GM12878 (cell line): ENCODE measurements around the gene MTFR1L.

Experiments used
- CTCF ChIP-seq, 3 experiments: IDR thresholded peaks in 2 of 3; conservative IDR thresholded peaks in 1 of 3; 2 replicates each; pipeline ENCODE4 v1.5.1; 2011; ENCODE audit warnings: low read depth in 3 of 3, low read length in 3 of 3, mild to moderate bottlenecking in 3 of 3, control low read depth in 2 of 3, moderate library complexity in 2 of 3, inconsistent platforms in 1 of 3, mixed read lengths in 1 of 3; ENCODE audit not compliant: control insufficient read depth in 2 of 3, insufficient read depth in 1 of 3; ENCODE audit errors: extremely low read depth in 1 of 3
- EGR1 ChIP-seq, 2 experiments: IDR thresholded peaks; 1 replicate in 1 of 2; 2 replicates in 1 of 2; pipeline ENCODE4 v1.6.1; 2011 to 2012; ENCODE audit warnings: low read depth in 2 of 2, low read length in 2 of 2, borderline replicate concordance in 1 of 2, mild to moderate bottlenecking in 1 of 2, moderate library complexity in 1 of 2
- GABPA ChIP-seq: IDR thresholded peaks from 2 replicates; pipeline ENCODE4 v1.6.1; 2014; ENCODE audit warnings: antibody characterized with exemption, low read depth, mild to moderate bottlenecking, inconsistent platforms
- LARP7 ChIP-seq: fragments of 450-650 bp; IDR thresholded peaks from 2 replicates; pipeline ENCODE4 v1.6.1; 2017; ENCODE audit warnings: mild to moderate bottlenecking
- REST ChIP-seq: IDR thresholded peaks from 2 replicates; pipeline ENCODE4 v1.6.1; 2012; ENCODE audit warnings: mild to moderate bottlenecking, low read depth, low read length
- ZBED1 ChIP-seq: IDR thresholded peaks from 2 replicates; pipeline ENCODE4 v1.6.1; 2016; ENCODE audit warnings: borderline replicate concordance
- ZNF622 ChIP-seq: fragments of 450-650 bp; IDR thresholded peaks from 2 replicates; pipeline ENCODE4 v1.6.1; 2017; ENCODE audit warnings: mild to moderate bottlenecking, inconsistent platforms

- TF ChIP-seq LARP7 = no peak
- no peak for TF ChIP-seq EGR1 (IDR thresholded peaks at IDR 0.05; ENCODE audit: borderline replicate concordance in 1 of 2, low read depth in 2 of 2, low read length in 2 of 2)
- no peak for TF ChIP-seq REST
- TF ChIP-seq ZBED1 = no peak
- TF ChIP-seq GABPA = no peak
- TF ChIP-seq ZNF622 = no peak
- TF ChIP-seq CTCF (IDR thresholded peaks at IDR 0.05 in 2 of 3, conservative IDR thresholded peaks at IDR 0.05 in 1 of 3; ENCODE audit: control insufficient read depth in 2 of 3, extremely low read depth in 1 of 3, insufficient read depth in 1 of 3, low read depth in 3 of 3, low read length in 3 of 3) = peak in 1 of 3 experiments; percentile 17; a peak in 2 of 6 replicates
Observed at GRCh38 chr1:25809929-25810328, 9.8 kb upstream of the MTFR1L start.
